NOMO-1 treated with dmso at 0.1 percent for 144 hours (cell line): ENCODE data around the gene EXOSC5.
"Not testable (repeated sequence)": the region's sequence is repeated elsewhere in the genome, so short reads cannot be mapped to it uniquely, and the experiment has no call there.

Source experiments
- DNase-seq: peaks from one replicate; lab custom pipeline; 2025; ENCODE audit not compliant: unreplicated experiment; lab: John Stamatoyannopoulos, UW

EXOSC5 gene

DNA sequence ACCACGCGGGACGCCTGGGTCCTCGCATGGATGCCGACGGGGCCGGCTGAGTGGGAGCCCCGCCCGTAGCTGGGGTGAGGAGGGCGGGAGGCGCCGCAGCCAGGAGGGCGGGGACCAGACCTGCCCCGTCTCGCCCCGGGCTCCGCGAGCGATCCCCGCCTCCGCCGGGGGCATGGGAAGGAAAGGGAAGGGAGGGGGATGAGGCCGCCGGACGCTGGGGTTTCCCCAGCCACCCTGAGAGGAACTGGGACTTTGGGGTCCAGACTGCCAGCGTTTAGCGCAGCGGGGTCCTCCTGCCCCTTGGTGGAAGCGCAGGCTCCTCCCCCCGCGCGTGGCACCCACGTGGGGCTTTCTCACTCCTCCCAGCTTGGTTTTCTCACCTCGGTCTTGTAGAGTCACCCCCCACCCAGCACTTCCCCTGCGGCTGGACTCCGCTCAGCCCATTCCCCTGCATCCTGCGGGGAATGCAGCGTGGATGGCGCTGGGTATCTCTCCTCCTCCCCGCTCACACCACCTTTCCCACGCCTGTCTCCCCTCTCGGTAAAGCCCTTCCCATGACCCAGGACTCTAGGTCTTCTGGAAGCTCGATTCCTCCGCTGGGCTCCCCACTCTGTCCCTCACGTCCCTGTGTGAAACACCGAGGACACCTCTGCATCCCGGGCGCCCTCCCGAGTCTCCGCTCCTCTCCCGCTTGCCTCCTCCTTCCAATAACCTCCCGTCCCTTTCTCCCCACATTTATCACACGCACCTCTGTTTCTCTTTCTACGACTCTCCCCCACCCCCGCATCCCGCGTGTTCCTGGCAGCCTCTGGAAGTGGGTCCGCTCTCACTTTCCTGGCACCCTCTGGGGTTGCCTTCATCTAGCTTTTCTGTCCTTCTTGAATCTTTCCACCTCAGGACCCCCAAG is 45.6 kb downstream of the EXOSC5 start:
- peak; percentile 59 for DNase-seq

DNA sequence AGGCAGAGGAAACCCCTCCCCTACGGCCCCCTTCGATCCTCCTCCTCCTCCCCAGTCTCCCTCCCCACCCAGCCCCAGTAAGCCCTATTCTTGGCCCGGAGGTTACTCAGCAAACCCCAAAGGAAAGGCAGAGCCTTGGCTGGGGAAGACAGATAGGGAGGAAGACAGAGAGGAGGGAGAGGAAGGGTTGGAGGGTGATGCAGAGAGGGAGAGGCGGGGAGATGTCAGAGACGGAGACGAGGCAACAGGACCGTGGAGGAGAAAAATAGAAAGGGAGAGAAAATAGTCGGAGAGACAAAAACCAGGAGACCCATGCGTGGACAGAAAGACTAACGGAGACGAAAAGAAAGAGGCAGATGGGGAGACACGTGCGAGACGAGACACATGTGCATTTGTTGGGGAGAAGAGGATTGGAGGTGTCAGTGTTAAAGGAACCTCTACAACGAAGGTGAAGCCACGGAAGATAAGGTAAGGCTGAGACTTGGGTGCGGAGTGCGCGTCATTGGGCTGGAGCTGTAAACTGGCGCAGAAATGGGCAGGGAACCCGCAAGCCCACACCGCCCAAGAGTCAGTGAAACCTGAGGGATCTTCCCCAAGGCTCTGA is 46.3 kb downstream of the EXOSC5 start:
- DNase-seq: no peak

DNA sequence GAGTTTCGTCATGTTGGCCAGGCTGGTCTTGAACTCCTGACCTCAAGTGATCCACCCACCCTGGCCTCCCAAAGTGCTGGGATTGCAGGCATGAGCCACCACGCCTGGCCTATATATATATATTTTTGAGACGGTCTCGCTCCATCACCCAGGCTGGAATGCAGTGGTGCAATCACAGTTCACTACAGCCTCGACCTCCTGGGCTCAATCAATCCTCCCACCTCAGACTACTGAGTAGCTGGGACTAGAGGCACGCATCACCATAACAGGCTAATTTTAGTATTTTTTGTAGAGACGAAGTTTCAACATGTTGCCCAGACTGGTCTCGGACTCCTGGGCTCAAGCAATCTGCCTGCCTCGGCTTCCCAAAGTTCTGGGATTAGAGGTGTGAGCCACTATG is 50.2 kb downstream of the EXOSC5 start:
- DNase-seq: not testable (repeated sequence)

DNA sequence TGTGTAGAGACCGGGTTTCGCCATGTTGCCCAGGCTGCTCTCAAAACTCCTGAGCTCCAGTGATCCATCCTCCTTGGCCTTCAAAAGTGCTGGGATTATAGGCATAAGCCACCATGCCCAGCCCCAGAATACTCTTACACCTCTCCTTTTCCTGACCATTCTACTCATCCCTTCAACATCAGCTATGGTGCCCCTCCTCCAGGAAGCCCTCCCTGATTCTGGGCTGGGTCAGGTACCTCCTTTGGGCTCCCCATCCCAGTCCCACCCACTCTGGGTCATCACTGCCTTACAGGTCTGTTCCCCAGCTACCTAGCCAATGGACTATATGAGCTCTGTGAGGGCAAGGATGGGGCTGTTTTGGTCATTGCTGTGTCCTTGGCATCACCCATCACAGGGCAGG is 53.0 kb downstream of the EXOSC5 start:
- no peak for DNase-seq

DNA sequence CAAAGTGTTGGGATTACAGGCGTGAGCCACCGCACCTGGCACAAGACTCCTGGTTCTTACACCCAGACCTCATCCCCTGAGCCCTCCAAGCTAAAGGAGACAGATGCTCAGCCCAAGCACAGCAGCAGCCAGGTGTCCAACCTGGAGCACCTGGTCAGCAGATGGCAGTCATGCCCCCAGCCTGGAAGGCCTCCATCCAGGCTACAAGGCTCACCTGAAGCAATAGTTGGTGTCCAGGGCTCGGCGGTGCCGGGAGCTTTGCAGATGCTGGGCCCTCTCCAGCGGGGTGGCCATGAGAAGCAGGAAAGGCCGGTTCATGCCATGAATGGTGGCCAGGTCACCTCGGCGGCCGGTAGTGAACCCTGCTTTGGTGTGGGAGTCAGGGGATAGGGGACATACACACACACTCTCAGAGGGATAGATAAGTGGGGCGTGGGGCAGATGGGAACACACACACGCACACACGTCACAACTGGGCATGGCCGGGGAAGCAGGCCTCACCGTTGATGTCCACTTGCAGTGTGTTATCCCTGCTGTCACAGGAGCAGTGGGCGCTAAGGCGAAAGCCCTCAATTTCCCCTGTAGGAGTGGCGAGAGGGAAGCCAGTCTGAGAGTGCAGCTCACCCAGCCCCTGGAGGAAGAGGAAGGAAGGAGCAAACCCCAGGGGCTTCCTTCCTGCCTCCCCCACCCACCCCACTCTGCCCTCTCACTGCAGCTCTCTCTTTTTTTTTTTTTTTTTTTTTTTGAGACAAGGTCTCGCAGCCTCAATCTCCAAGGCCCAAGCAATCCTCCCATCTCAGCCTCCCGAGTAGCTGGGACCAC is 55.3 kb downstream of the EXOSC5 start:
- no peak for DNase-seq

DNA sequence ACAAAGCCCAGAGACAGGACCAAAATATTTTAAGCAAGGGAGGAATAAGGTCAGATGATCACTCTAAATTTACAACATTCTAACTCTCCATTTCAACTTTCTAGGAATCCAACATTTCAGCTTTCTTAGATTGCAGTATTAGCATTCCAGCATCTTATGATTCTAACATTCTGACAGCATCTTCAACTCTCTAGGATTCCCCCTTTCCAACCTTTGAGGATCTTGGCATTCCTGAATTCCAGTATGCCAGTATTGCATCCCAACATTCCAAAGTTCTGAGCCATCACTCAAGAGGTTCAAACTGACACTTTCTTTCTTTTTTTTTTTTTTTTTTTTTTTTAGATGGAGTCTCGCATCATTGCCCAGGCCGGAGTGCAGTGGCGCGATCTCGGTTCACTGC is 57.2 kb downstream of the EXOSC5 start:
- DNase-seq: no peak
